HG02852 (cell line): ENCODE measurements around the gene FEM1A.
A peak's percentile ranks its signal among the peaks of the same experiment; 100 is the strongest.
"Not testable (repeated sequence)": the region's sequence is repeated elsewhere in the genome, so short reads cannot be mapped to it uniquely, and the experiment has no call there.

ENCODE experiments used
- ATAC-seq: cut with Tn5 transposase; IDR thresholded peaks from one replicate; pipeline ENCODE4 v1.9.1; 2021; ENCODE audit warnings: mild to moderate bottlenecking, moderate library complexity; ENCODE audit not compliant: unreplicated experiment

FEM1A gene

DNA sequence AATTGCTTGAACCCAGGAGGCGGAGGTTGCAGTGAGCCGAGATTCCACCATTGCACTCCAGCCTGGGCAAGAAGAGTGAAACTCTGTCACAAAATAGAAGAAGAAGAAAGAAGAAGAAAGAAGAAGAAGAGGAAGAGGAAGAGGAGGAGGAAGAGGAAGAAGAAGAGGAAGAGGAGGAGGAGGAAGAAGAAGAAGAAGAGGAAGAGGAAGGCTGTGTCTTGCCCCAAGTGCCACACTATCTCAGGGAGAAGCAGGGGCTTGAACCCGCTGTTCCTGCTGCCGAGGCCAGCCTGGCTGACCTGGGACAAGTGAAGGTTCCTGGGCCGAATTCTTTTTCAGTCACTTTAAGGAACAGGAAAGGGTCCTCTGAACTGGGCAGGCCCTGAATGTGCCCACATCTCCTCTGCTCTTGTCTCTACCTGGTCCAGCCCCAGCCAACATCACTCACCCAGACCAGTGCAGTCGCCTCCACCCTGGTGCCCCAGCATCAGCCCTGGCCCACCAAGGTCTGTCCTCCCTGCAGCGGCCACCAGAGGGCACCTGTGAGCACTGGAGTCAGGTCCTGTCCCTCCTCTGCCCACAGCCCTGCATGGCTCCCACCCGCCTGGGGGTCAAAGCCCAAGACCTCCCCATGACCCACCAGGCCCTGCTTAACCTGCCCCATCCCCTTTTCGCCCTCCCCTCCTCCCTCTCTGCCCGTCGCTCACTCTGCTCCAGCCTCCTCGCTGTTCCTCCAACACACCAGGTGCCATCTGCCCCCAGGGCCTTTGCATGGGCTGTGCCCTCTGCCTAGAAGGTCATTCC, 20.0 kb downstream of the FEM1A start:
- no peak for ATAC-seq

DNA sequence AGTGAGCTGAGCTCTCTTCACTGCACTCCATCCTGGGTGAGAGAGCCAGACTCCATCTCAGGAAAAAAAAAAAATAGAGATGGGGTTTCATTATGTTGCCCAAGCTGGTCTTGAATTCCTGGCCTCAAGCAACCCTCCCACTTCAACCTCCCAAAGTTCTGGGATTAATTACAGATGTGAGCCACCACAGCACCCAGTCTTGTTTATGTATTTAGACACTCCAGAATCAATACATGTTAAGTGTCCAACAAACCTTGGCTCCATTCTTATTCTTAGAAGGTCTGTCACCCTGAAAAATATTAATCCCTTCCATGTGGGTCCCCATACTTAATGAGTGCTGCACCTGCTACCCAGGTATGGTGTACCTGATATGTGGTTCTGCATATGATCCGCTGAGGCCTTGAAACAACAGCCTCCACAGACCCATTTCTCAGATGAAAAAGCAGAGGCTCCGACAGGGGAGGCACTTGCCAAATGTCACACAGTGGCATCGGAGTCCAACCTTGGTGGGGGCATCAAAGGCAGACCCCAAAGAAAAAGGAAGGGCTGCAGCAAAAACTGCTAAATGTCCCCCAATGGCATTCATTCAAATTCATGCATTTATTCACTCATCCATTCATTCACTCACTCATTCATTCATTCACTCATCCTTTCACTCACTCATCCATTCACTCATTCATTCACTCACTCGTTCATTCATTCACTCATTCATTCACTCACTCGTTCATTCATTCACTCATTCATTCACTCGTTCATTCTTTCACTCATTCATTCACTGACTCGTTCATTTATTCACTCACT, 23.3 kb downstream of the FEM1A start:
- ATAC-seq, result no peak

DNA sequence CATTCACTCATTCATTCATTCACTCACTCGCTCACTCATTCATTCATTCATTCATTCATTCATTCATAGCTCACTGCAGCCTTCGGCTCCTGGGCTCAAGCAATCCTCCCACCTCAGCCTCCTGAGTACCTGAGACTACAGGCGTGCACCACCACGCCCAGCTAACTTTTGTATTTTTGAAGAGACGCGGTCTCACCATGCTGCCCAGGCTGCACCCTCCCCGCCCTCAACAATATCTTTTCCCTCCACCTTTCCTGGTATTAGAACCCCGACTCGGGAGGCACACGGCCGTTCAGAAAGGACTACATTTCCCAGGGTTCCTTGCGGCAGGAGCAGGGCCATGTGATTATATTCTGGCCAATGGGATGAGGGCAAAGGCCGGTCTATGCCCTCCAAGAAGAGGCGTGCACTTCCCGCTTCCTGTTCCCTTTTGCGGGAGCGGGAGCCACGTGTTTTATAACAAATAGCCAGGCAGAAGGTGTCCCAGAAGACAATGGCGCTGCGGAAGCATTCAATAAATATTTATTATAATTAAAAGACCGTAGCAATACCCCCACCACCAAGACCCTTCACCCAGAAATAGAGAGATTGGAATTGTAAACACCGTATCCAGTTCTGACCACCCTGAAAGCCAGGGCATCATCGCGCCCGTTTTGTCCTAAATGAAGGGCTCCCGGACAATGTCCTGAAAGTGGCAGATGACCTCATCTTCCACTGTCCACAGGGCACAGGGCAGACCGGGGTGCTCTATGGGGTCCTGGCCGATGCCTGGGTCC, 24.1 kb downstream of the FEM1A start:
- ATAC-seq, result no peak

DNA sequence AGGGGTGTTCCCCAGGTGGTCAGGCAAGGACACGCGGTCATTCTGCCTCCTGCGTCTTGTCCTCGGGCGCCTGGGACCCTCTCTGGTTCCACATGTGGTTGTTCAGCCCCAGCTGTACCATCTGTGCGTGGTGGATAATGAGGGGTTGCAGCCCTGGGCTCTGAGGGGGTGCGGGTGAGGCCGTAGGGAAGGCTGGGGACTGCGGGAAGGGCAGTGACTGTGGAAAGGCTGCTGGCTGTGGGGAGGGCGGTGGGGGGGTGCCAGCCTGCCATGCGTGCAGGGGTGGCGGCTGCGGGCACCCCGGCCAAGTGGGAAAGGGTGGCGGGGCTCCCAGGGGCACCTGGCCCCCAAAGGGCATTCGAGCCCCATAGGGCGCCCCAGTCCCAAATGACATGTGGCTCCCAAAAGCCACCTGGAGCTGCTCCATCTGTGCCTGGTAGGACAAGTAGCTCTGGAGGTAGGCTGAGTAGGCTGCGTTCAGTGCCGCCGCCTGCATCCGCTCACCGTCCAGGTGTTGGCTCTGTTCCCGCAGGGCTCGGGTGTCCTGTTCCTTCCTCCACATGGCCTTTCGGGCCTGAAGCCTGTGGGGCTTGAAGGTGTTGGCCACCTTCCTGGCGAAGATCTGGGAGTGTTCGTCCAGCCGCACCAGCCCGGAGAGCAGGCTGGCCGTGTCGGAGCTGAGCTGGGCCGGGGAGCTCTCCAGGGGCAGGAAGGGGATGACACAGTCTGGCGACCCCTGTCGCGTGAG, 24.8 kb downstream of the FEM1A start:
- no peak for ATAC-seq

DNA sequence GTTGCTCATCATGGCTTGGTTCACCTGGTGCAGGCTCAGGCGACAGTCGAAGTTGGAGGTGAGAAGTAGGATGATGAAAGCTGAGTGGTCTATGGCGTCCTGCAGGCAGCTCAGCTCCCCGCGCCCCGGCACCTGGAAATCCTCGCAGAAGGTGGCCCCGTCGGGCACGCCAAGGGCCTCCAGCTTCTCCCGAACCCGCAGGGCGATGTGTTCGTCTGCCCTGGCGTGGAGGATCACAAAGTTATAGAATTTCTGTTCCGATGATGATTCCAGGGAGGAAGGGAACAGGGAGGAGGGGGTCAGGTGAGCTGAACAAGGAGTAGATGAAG, 25.4 kb downstream of the FEM1A start:
- no peak for ATAC-seq

DNA sequence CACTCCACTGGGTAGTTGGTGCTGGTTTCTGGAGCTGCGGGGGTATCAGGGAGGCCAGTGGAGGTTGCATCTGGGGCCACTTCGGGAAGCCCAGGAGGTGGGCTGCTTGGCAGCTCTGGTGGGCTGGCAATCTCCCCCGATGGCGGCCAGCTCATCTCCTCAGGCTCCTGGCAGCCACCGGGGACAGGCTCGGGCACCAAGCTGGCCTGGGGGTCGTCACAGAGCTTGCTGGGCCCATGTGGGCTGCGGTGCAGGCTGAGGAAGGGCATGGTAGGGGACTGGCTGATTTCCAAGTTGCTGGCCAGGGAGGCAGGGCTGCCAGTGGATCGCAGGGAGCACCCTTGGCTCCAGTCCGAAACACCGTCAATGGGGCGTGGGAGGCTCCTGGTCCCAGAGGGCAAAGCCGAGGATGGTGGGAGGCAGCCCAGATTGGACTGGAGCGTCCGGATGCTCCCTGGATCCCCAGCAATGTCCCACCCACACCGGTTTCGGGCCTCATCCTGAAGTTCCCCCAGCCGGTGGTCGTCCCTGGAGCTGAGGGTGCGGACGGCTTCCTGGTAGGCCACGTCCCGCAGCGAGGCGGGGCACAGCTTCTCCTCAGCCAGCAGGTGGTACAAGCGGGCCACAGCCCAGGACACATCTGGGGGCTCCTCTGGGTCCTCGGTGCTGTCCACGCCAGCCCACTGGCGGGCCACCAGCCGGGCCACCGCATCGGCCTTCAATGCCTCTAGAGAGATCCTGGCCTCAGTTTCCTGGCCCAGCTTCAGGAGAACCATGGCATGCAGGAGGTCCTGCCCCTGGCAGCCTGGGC, 26.1 kb downstream of the FEM1A start:
- no peak for ATAC-seq

DNA sequence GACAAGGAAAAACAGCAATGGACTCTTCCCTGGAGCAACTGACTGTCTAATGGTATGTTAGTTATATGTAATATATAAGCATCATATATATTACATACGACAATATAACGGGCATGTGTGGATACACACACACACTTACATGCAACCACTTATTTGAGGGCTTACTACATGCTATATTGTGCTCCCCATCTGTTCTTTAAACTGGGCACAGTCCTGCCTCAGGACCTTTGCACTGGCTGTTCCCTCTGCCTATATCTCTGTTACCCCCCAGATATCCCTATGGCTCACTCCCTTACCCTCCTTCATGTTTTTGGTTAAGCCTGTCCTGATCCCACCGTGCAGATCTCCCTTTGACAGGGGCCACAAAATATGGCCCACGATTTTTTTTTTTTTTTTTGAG, 29.7 kb downstream of the FEM1A start:
- ATAC-seq, result no peak

DNA sequence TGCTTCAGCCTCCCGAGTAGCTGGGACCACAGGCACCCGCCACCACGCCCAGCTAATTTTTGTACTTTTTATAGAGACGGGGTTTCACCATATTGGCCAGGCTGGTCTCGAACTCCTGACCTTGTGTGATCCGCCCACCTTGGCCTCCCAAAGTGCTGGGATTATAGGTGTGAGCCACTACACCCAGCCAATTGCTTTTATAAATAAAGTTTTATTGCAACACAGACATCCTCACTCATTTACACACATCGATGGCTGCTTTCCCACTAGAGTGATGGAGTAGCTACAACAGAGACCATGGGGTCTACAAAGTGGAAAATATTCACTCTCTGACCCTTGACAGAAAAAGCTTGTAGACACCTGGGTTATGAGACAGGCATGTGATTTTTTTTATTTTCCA, 30.8 kb downstream of the FEM1A start:
- ATAC-seq, result not testable (repeated sequence)

DNA sequence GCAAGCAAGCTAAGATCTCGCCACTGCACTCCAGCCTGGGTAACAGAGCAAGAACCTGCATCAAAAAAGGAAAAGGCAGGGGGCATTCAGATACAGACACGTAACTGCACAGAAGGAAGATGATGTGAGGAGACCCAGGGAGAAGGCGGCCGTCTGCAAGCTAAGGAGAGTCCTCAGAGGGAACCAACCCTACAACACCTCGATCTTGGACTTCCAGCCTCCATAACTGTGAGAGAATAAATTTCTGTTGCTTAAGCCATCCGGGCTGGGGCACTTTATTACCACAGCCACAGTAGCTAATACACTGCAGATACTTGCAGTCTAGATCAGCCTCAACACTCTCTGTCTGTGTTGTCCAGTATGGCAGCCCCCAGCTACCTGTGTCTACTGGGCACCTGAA, 32.0 kb downstream of the FEM1A start:
- ATAC-seq, result no peak

DNA sequence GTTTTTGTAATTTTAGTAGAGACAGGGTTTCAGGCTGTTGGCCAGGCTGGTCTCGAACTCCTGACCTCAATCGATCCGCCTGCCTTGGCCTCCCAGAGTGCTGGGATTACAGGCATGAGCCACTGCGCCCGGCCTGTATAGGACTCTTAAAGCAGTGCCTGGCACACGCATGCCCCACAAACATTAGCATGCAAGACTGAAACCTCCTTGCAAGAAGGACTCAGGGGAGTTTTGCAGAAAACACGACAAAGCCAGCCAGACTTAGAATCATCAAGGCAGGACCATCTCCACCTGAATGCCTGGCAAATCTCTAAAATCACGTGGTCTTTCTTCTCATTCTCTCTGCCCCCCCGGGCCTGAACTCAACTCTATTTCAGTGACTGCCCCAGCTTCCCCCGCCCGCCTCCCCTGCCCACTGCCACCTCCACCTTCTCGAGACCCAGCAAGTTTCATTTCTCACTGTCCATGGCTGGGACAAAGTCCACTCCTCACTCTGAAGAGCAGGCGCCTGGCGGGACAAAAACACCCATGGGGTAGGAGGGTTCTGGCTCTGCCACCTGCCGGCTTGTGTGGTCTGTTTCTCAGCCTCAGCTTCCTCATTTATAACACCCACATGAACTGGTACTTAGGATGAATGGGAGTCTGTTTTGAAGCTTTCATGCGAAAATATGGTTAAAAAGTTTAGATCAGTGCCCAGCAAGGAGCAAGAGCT, 37.6 kb downstream of the FEM1A start:
- ATAC-seq, result no peak

DNA sequence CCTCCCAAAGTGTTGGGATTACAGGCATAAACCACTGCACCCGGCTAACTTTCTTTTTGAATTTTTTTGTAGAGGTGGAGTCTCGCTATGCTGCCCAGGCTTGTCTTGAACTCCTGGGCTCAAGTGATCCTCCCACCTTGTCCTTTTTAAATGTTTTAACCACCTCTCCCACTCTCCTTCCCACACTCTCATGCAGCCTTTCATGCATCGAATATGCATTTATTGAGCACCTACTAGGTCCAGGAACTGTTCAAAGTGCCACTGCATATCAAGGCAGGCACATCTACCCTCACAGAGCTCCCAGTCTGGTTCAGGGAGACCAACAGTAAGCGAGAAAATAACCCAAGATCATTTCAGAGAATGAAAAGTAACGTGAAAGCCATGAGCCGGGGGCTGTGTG, 38.8 kb downstream of the FEM1A start:
- no peak for ATAC-seq

DNA sequence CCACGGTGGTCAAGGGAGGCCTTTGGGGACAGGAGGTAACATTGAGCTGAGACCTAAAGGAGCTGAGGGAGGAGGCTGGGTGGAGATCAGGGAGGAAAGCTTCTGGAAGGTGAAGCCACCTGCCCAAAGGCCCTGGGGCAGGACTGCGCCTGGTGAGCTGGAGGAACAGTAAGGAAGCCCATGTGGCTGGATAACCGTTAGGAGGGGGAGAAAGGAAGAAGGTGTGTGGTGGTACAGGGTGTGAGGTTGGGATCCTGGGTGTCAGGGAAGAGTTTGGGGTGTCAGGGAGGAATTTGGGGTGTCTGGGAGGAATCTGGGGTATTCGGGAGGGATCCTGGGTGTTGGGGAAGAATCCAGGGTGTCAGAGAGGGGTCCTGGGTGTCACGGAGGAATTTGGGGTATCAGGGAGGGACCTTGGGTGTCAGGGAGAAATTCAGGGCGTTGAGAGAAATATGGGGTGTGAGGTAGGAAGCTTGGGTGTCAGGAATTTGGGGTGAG, 39.3 kb downstream of the FEM1A start:
- ATAC-seq, result no peak

DNA sequence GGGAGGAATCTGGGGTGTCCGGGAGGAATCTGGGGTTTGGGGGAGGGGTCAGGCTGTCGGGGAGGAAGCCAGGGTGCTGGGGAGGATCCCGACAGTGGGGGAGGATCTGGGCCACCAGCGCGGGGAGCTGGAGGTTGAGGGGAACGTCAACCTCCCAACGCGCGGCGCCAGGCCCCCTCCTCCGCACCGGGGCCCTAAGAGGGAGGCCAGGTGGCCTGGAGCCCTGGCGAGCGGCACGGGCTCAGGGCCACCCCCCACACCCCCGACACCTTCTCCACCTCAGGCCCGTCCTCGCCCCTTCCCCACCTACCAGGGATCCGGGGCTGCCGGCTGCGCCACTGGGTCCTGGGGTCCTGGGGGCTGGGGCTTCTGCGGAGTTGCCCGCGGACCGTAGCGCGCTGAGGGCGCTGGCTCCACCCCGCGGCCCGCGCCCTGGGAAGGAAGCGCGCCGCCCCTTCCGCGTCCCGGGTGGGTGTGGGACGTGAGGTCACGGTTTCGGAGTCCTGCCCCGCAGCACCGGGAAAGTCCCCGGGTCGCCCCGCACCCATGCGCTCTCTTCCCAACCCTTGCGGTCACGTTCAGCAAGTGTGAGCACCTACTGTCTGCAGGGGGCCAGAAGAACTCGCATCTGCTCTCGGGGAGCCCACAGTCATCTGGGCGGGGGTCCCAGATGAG, 39.9 kb downstream of the FEM1A start, which contains the start of gene TICAM1:
Gene TICAM1, minus strand, starts transcription at position 409 of the 675 bp plus-strand sequence. CDS start 13,335 bp downstream, outside the sequence.
- ATAC-seq, result peak; percentile 77

DNA sequence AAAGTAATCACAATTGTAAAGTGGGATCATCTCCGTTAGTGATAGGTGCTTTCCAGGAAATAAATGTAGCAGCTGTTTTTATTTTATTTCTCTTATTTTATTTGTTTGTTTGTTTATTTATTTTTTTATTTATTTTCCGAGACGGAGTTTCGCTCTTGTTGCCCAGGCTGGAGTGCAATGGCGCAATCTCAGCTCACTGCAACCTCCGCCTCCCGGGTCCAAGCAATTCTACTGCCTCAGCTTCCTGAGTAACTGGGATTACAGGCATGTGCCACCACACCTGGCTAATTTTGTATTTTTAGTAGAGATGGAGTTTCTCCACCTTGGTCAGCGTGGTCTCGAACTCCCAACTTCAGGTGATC, 40.4 kb downstream of the FEM1A start:
- not testable (repeated sequence) for ATAC-seq

DNA sequence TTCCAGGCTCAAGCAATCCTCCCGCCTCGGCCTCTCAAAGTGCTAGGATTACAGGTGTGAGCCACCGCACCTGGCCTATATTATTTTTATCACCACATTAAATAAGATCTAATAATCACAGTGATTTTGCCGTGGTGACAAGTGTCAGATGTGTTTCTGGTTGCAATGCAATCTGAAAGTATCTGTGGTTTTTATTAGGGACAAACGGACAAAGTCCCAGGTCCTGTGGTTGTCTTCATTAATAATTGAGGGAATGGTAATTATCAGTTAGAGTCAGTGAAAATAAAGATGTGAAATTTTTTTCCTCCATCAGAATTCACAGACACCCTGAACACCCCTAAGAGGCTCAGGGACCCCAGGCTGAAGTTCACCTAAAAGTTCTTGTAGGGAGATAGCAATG, 41.2 kb downstream of the FEM1A start:
- no peak for ATAC-seq

DNA sequence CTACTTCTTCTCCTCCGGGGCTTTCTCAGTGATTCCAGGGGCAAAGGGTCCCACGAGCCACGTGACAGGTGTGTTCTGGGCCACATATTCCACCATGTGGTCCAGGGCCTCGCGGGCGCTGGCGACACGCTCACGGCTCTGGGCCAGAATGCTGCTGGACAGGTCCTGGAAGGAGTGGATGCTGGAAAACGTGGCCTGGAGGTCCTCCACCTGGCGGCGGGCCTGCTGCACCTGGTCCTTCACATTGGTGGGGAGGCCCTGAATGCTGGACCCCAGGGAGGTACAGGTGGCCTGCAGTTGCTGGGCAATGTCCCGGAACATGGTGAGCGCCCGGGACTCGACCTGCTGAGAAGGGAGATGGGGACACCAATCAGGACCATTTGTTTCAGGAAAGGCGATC, 47.7 kb downstream of the FEM1A start:
- ATAC-seq, result no peak

DNA sequence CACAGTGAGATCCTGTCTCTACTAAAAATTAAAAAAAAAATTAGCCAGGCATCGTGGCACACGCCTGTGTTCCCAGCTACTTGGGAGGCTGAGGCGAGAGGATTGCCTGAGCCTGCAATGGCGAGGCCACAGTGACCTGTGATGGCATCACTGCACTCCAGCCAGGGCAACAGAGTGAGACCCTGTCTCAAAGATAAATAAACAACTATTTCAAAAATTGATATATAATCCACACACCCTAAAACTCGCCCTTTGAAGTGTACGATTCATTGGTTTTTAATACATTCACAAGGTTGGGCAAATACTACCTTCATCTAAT, 52.1 kb downstream of the FEM1A start:
- no peak for ATAC-seq

DNA sequence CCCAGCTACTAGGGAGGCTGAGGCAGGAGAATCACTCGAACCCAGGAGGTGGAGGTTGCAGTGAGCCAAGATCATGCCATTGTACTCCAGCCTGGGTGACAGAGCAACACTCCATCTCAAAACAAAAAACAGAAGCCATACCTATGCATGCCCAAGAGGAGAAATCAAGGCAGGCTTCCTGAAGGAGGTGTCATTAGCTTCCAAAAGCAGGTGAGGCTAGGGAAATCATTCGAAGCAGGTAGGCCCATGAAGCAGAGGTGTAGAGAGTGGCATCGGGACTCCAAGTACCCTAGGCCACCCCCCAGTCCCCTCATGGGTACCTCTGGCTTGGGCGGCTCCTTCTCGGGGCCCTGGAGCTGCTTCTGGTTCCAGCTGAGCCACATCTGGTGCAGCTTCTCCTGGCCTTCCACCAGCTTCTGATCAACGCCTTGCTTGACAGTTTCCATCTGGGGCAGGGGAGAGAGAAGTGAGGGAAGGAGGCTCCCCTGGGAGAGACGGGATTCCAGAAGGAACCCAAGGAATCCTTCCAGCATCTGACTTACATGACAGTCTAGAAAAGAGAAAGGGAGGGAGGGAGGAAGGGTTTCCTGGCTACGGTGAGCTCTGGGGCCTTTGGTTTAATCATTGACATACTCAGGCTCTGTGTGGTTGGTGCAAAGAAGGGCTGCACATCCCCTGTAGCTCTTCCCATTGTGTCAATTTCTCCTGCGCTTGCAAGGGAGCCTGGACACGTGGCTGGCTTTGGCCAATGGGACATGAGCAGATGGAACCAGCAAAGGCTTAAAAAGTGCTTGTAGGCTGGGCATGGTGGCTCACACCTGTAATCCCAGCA, 53.0 kb downstream of the FEM1A start:
- no peak for ATAC-seq
